GM19328 (cell line): Measurements from ENCODE around the gene PNLIPRP2.

Experiments used
- ATAC-seq: cut with Tn5 transposase; IDR thresholded peaks from one replicate; pipeline ENCODE4 v1.9.1; 2021; ENCODE audit warnings: mild to moderate bottlenecking, moderate library complexity; ENCODE audit not compliant: unreplicated experiment

Gene PNLIPRP2

GRCh38 chr10:116620423-116621400 lies at the start of gene PNLIPRP2:
TSS of gene PNLIPRP2 (plus strand) at chr10:116620953.
- no peak for ATAC-seq

DNA sequence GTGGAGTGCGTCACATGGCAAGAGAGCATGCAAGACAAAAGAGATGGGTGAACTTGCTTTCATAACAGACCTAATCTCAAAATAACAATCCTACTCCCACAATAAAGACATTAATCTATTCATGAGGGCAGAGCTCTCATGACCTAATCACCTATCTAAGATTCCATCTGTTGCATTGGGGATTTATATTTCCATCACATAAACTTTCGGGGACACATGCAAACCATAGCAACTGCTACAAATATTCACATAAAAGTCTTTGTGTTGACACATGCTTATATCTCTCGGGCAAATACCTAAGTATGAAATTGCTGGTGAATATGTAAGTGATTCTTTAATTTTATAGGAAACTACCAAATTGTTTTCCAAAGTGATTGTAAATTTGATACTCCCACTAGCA lies 46.0 kb upstream of the PNLIPRP2 start:
- ATAC-seq, result no peak

DNA sequence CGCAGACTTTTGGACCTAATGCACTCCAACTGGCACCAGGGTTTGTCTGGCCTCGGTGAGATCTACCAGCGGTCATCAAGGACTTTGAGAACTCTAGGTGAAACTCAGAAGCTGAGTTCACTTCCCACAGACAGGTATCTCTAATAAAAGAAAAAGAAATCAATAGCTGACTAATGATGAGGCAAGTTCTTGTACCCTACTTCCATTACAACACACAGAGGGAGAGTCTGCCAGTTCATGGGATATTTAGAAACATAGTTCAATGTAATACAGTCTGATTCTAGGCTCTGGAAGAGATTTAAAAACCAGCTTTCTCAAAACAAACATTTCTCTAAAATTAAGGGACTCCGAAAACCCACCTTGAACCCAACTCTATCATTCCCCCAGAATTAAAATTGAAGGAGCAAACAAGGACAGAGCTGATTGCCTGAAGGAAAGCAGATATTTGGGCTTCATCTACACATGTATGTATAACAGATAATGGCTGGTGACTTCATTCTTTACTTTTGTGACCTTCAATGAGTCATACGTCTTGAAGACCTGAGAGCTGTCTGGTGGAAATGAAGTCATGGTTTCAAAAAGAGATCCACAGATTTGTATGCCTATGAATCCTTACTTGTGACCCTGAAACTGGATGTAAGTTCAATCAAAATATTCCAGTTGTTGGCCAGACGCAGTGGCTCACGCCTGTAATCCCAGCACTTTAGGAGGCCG lies 32.7 kb upstream of the PNLIPRP2 start:
- no peak for ATAC-seq

- no peak for ATAC-seq
These were observed 31.8 kb upstream of the PNLIPRP2 start for GRCh38 chr10:116588995-116589394.

GRCh38 chr10:116589926-116590325 lies 30.8 kb upstream of the PNLIPRP2 start:
- no peak for ATAC-seq

- no peak for ATAC-seq
These were observed 29.9 kb upstream of the PNLIPRP2 start, which contains the start of gene PNLIPRP1 for GRCh38 chr10:116590590-116591444. TSS of gene PNLIPRP1 (plus strand) at chr10:116590959. CDS start at chr10:116591130, 171 bp downstream.

DNA sequence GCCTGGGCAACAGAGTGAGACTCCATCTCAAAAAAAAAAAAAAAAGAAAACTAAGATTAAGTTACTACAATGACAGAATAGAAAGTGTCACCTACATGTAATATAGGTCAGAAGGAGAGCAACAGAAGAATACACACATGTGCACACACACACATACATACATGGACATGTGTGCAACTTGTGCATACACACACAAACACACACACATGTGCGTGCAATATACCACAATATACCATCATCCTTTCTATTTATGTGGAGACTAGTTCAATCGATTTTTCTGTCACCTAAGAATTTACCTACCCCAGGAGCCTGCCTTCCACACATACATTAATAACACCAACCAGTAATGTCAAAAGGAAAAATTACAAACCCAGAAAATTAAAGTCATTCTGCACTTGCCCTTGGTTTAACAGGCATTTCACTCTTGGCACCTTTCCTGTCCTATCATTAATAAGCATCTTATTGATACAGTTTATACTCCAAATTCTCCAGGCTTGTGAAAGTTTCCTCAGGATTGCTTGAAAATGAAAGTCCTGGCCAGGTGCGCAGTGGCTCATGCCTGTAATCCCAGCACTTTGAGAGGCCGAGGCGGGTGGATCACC lies 27.5 kb upstream of the PNLIPRP2 start:
- ATAC-seq, result no peak

DNA sequence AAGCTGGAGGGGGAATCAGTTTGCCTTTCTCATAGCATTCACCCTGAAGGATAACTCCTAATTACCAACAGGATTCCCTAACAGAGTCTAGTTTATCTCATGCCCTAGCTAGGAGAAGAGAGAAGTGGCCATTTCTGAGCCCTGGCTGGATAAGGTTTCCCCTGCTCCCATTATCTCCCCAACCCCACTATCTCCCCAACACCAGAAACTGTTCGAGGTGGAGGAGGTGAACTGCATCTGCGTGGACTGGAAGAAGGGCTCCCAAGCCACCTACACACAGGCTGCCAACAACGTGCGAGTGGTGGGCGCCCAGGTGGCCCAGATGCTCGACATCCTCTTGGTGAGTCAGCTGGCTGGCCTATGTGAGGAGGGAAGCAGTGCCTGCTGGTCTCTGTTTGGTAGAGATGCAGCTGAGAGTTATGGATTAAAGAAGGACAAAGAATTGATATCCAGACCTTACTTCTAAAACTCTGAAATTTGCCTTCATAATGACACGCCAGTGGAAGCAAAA lies 26.2 kb upstream of the PNLIPRP2 start:
- ATAC-seq, result no peak

GRCh38 chr10:116596062-116596461 lies 24.7 kb upstream of the PNLIPRP2 start:
- ATAC-seq, result no peak

- no peak for ATAC-seq
These were observed 23.2 kb upstream of the PNLIPRP2 start for GRCh38 chr10:116597543-116597942.

- no peak for ATAC-seq
These were observed 22.4 kb upstream of the PNLIPRP2 start for GRCh38 chr10:116598329-116598728.

DNA sequence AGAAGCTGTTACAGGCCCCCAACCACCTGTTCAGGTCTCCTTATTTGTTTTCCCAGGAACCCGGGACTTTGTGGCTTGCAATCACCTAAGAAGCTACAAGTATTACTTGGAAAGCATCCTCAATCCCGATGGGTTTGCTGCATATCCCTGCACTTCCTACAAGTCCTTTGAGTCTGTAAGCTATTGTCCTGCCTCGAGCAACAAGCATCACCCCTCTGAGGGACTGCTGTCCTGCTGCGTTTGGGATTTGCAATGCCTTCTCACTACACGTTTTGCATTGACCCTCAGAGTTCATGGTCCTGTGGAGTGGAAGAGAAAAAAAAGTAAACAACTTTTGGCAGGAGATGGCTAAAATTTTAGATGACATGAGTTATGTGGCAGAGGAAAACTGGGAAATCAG lies 20.8 kb upstream of the PNLIPRP2 start:
- ATAC-seq, result no peak

- no peak for ATAC-seq
These were observed 17.9 kb upstream of the PNLIPRP2 start for GRCh38 chr10:116602648-116603400.

GRCh38 chr10:116606061-116606483 lies 14.7 kb upstream of the PNLIPRP2 start:
- ATAC-seq, result no peak

- no peak for ATAC-seq
These were observed 13.4 kb upstream of the PNLIPRP2 start for GRCh38 chr10:116607336-116607735.

DNA sequence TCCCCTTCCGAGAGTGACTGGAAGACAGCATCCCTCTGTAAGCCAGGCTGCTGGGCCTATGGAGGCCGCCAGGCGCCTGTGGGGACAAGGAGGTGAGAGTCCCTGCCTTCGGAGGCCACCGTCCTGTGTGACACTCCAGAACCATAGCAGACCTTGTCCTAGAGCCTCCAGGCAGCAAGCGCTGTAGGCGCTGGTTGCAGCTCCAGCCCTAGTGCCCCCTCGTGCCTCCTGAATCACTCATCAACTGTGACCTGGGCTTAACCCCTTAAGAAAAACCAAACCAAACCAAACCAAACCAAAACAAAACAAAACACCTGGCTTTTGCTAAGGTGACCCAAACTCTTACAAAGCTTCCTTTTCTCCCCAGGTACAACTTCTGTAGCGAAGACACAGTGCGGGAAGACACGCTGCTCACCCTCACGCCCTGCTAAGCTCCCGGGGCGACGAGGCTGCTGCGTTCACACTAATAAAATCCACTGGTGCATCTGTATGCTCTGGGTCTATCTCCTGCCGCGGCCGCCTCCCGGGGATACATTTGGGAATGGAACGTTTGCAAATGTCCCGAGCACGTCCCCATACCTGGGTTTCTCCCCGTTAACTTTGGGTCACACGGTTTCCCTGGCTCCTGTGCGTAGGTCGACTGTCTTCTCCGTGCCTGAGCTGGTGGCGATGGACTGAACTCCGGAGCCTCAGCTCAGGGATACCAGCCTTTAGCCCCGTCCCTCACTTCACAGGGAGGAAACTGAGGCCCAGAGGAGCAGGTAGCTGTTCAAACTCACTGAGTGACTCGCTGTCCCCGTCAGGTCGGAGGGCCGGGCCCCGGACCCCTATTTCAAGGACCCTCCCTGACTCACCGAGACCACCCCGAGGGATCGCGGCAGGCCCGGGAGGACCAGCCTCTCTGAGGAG lies 11.8 kb upstream of the PNLIPRP2 start:
- ATAC-seq, result no peak

DNA sequence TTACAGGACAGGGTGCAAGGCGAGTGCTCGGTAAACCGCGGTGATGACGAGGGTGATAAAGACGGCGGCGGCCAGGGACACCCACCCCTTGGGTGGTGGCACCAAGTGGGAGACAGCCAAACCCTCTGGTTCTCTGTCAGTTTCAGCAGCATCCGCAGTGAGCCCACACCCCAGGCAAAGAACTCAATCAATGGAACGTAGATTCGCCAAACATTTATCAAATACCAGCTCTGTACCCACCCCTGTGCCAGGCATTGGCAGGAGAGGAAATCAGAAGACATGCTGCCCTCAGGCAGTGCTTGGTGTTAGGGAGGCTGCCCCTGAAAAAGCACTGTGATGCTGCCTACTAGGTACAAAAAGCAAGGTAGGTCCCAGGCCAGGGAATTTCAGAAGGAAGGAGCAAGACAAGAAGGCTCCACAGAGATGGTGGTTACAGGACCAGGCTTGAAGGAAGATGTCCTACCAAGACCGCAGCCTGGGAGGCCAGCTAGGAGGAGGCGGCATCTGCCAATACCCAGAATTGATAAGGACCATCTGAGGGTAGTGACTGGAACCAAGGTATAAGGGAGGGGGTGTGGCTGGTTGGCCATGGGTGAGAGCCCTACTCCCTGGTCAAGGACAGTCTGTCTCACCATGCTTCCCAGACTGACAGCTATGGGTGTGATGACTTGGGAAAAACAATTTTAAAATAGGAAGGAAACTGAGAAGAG lies 10.2 kb upstream of the PNLIPRP2 start:
- ATAC-seq, result no peak

DNA sequence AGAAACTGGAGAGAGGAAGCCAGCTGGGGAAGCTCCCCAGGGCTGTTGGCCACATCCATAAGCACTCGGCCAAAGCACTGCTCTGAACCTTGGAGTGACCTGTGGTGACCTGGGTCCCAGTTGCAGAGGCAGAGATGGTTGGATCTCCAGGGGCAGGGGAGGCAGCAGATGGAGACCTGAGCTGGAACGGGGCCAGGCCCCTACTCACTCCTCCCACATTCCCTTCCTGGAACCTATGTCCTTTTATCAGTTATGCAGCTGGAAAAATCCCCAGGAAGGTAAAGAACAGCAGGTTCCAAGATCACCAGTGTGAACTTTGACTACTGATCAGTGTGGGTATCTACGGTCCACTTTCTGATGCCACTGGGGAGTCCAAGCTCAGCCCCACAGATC lies 9.6 kb upstream of the PNLIPRP2 start:
- no peak for ATAC-seq
